NCI-H69 (cell line): ENCODE results near the gene ACER2.
A peak's percentile ranks its signal among the peaks of the same experiment; 100 is the strongest.
"Not testable (repeated sequence)": the region's sequence is repeated elsewhere in the genome, so short reads cannot be mapped to it uniquely, and the experiment has no call there.

Source experiments
- DNase-seq: peaks from one replicate; lab custom pipeline; 2025; lab: John Stamatoyannopoulos, UW

ACER2 gene

DNA sequence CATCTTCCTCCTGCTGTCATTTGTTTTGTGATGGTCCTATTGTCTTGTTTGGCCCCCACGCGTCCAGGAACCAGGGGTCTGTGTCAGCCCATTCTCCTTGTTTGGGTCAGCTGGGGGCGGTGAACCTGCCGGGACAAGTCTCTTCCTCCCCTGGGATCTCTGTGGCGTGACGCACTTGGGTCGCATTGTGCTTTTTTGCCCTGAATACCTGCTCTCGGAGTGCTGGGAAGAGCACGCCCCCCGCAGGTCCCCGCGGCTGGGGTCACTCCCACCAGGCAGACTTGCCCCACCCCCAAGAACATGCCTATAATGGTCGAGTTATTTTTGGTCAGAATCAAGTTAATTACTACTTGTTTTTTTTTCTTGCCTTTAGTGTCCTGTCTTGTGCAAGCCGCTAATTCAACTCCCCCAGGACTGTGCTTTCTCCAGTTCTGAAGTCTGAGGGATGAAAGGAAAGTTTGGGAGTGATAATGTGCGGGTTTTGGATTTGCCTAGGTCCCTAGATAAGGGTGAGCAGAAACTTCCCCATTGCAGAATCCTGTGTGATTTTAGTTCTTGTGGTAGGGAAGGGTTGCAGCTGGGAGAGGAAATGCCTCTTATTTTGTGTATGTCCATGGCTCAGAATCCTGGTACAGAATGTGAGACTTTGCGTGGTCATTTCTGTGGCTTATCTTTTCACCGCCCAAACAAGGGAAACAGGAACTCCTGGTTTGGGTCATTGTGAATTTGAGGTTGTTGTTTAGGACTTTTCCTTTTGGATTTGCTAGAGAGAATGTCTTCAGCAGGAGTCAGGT, 789 bp downstream of the ACER2 start:
- peak; percentile 88 for DNase-seq

DNA sequence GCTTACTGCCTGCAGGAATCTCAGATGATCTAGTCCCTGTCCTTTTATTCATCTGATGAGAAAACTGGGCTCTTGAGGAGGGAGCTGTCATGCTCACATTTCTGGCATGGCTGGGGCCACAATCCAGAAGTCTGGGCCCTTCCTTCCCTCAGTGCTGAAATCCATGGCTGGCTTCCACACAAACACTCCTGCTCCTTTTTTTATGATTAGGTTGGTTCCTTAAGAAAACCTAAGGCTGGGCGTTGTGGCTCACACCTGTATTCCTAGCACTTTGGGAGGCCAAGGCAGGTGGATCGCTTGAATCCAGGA, 1.3 kb downstream of the ACER2 start:
- DNase-seq: no peak

DNA sequence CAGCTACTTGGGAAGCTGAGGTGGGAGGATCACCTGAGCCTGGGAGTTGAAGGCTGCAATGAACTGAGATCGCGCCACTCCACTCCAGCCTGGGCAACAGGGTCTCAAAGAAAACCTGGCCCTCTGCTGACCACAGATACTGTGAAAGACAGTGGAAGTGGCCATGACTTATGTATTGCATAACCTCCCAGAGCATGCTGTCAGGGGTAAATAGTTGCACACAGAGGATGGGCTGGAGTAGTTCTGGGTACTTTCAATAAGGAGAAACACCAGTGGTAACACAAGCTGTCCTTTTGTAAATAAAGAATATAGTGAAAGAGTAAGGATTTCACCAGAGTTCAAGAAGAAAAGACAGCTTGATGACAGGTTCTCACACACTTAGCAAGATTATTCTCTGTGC, 1.8 kb downstream of the ACER2 start:
- DNase-seq: no peak

GRCh38 chr9:19411316-19411715, 2.5 kb downstream of the ACER2 start:
- DNase-seq: no peak

GRCh38 chr9:19413456-19413855, 4.6 kb downstream of the ACER2 start:
- not testable (repeated sequence) for DNase-seq

DNA sequence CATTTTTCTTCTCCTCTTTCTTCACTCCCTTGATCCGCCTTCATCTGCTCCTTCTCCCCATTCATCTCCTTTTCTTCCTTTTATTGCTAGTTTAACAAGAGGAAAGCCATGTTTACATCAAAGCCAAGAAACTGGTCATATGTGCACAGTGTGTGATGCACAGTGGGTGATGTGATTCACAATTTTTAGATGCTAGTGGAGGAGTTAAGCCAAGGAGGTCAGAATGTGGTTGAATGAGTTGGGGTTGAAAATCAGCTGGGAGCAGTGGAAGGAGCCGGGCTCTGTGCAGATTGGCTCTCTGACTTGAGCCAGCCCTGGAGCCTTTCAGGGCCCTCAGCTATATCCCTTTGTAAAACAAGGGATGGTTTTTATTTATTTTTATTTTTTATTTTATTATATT, 7.3 kb downstream of the ACER2 start:
- no peak for DNase-seq

- DNase-seq: no peak
These were observed 12.1 kb downstream of the ACER2 start for GRCh38 chr9:19420877-19421276.

- peak; percentile 49 for DNase-seq
These were observed 14.4 kb downstream of the ACER2 start for GRCh38 chr9:19423163-19423562.

- DNase-seq: no peak
These were observed 15.5 kb downstream of the ACER2 start for GRCh38 chr9:19424176-19424779.

GRCh38 chr9:19429595-19429994, 20.8 kb downstream of the ACER2 start:
- DNase-seq: no peak

GRCh38 chr9:19430201-19430760, 21.5 kb downstream of the ACER2 start:
- DNase-seq: no peak

DNA sequence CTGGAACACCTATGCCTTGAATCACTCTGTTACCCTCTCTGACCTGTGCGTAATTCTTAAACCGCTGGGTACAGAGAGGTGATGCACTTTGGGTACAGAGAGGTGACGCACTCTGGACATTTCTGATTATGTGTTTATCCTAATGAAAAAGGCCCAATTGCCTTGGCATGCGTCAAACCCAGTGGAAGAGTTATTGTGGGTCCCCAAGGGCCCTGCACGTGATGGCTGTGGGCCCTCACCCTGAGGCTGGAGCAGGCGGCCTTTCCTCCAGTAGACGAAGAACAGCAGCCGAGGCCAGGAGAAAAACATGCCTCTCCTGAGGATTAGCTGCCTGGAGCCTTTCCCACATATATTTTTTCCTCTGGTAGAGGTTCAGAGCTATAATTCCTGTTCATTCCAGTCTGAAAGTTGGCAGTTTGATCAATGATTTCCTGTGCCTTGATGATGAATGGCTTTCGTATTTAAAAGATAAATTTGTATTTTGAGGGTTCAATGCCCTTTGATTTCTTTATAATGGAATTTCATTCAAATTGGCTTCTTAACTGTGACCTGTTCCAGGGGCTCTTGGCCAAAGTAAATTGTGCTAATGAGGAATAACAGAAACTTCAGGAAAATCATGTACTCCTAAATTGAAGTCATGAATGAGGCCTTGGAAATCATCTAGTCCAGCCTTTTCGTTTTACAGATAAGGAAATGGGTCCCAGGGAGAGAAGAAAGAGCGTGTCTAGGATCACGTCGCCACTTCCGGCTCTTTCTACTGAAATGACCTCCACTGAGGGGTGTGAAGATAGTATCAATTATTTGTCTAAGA, 22.8 kb downstream of the ACER2 start:
- DNase-seq: no peak

GRCh38 chr9:19432473-19432872, 23.7 kb downstream of the ACER2 start:
- no peak for DNase-seq

DNA sequence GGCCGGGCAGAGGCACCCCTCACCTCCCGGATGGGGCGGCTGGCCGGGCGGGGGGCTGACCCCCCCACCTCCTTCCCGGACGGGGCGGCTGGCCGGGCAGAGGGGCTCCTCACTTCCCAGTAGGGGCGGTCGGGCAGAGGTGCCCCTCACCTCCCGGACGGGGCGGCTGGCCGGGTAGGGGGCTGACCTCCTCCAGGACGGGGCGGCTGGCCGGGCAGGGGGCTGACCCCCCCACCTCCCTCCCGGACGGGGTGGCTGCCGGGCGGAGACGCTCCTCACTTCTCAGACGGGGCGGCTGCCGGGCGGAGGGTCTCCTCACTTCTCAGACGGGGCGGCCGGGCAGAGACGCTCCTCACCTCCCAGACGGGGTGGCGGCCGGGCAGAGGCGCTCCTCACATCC, 24.9 kb downstream of the ACER2 start:
- not testable (repeated sequence) for DNase-seq

GRCh38 chr9:19440376-19440775, 31.6 kb downstream of the ACER2 start:
- no peak for DNase-seq

DNA sequence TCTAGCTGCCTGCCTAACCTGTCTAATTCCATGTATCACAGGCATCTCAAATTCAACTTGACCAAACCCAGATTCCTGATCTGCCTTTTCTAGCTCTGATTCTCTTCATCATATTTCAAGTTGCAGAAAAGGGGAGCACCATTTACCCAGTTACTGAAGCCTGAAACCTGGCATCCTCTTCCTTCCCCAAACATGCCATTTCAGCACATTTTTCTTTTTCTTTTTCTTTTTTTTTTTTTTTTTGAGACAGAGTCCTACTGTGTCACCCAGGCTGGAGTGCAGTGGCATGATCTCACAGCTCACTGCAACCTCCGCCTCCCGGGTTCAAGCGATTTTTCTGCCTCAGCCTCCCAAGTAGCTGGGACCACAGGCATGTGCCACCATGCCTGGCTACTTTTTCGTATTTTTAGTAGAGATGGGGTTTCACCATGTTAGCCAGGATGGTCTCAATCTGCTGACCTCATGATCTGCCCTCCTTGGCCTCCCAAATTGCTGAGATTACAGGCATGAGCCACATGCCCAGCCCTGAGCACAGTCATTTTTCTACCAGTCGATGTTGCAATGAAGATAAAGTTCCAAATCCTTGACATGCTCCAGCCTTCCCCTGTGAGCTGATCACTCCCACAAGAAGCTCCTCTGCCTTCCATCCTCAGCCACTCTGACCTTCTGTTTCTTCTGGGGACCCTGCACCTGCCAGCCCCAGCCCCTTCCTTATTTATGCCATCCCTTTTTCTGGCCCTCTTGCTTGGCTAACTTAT, 32.2 kb downstream of the ACER2 start:
- no peak for DNase-seq

DNA sequence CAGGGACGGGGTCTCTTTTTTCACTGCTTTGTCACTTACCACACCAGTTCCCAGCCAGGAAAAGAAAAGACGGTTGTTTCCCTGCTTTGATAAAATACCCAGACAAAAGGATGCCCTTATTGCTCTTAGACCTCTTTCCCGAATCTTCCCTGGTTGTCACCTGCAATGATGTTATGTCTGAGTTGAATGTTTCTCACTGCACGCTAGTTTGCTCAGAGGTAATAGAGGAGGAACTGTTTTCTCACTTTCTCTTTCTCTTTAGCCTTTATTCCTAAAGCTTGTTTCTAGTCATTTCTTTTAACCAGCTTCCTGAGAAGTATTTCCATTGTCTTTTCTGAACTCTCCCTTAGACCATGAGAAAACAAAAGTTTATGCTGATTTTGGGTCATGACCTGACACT, 32.9 kb downstream of the ACER2 start:
- no peak for DNase-seq

- DNase-seq: no peak
These were observed 33.4 kb downstream of the ACER2 start for GRCh38 chr9:19442240-19442639.

DNA sequence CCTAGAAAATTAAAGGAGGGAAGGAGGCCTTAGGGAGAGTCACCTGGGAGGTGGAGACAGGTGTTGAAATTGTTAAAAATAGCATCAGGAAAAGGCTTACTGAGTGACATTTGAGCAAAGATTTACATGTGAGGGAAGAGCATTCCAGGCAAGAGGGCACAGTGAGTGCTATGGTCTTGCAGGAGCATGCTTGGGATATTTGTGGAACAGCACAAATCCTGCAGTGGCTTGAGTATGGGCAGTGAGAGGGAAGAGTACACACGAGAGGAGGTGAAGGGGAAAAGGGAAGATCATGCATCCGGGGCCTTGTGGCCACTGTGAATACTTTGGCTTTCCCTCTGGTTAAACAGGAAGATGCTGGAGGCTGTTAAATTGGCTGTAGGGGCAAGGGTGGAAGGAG, 36.6 kb downstream of the ACER2 start:
- DNase-seq: no peak

DNA sequence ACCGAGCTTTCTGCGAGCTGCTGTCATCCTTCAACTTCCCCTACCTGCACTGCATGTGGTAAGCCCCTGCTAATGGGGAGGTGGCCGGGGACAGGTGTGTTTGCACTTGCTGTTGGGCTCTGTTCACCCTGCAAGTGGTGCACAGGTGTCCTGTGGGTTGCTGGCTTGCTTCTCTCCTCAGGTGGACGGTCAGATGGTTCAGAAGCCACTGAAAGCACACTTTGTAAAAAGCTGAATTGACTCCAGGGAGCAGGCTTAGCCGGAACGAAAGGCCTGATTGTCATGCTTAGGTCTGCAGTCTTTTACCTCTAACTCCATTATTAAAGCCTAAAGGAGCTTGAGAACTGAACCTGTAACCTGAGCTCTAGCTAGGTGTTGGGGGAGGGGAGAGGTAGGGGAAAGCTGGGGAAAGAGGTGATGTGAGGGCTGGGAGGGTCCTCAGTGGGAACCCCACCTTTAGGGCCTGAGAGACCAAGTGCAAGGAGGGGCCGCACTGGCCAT, 37.6 kb downstream of the ACER2 start:
- peak; percentile 84 for DNase-seq

GRCh38 chr9:19451240-19452087, 42.7 kb downstream of the ACER2 start:
- DNase-seq: no peak
